Umbilical cord (tissue), 2 donors: ENCODE results near the gene COL8A1. TPM values are rescaled to one million over a fixed set of nuclear protein-coding genes. Genes with fewer than 3 reads are reported as not detected.
"Not testable (repeated sequence)": the region's sequence is repeated elsewhere in the genome, so short reads cannot be mapped to it uniquely, and the experiment has no call there.

Source experiments
- DNase-seq: peaks from one replicate; pipeline ENCODE4 v3.0.0-alpha.2; 2015; ENCODE audit warnings: low spot score
- total RNA-seq: library from RNA; depleted of rRNA; stranded (reverse); fragments of >200 nt; gene quantifications from one replicate; pipeline ENCODE4 v1.2.3, GENCODE V29; 2014; ENCODE audit warnings: low replicate concordance; ENCODE audit not compliant: insufficient read depth

COL8A1 gene
- total RNA-seq, 1 donor from 2014 or later: 364 TPM

GRCh38 chr3:99708207-99708745, 69.9 kb downstream of the COL8A1 start:
- DNase-seq: no peak

GRCh38 chr3:99709686-99710085, 71.3 kb downstream of the COL8A1 start:
- DNase-seq: peak; percentile 25

GRCh38 chr3:99710094-99710493, 71.7 kb downstream of the COL8A1 start:
- no peak for DNase-seq

- no peak for DNase-seq
Observed at GRCh38 chr3:99711351-99711750, 73.0 kb downstream of the COL8A1 start.

- DNase-seq: no peak
Observed at GRCh38 chr3:99712291-99712954, 74.0 kb downstream of the COL8A1 start.

GRCh38 chr3:99713440-99713839, 75.0 kb downstream of the COL8A1 start:
- no peak for DNase-seq

- no peak for DNase-seq
Observed at GRCh38 chr3:99714146-99714545, 75.8 kb downstream of the COL8A1 start.

- no peak for DNase-seq
Observed at GRCh38 chr3:99714575-99714974, 76.2 kb downstream of the COL8A1 start.

- DNase-seq: no peak
Observed at GRCh38 chr3:99716463-99716995, 78.1 kb downstream of the COL8A1 start.

- no peak for DNase-seq
Observed at GRCh38 chr3:99720985-99721632, 82.7 kb downstream of the COL8A1 start.

- DNase-seq: no peak
Observed at GRCh38 chr3:99721633-99722007, 83.2 kb downstream of the COL8A1 start.

GRCh38 chr3:99724276-99724675, 85.9 kb downstream of the COL8A1 start:
- no peak for DNase-seq

- DNase-seq: no peak
Observed at GRCh38 chr3:99730870-99731269, 92.5 kb downstream of the COL8A1 start.

GRCh38 chr3:99731499-99731898, 93.1 kb downstream of the COL8A1 start:
- no peak for DNase-seq

- not testable (repeated sequence) for DNase-seq
Observed at GRCh38 chr3:99740371-99740770, 102.0 kb downstream of the COL8A1 start.

- no peak for DNase-seq
Observed at GRCh38 chr3:99741588-99741987, 103.2 kb downstream of the COL8A1 start.

GRCh38 chr3:99747915-99748314, 109.5 kb downstream of the COL8A1 start:
- no peak for DNase-seq

- DNase-seq: no peak
Observed at GRCh38 chr3:99751649-99752048, 113.3 kb downstream of the COL8A1 start.

GRCh38 chr3:99753268-99753975, 115.0 kb downstream of the COL8A1 start:
- peak; percentile 75 for DNase-seq

- DNase-seq: no peak
Observed at GRCh38 chr3:99755831-99756230, 117.4 kb downstream of the COL8A1 start.

GRCh38 chr3:99757966-99758365, 119.6 kb downstream of the COL8A1 start:
- no peak for DNase-seq

- DNase-seq: no peak
Observed at GRCh38 chr3:99758502-99759177, 120.2 kb downstream of the COL8A1 start.
